Rectal smooth muscle tissue (tissue), 1 donor: ENCODE measurements around the gene BBIP1.
A peak's percentile ranks its signal among the peaks of the same experiment; 100 is the strongest.

Experiments
- H3K27ac ChIP-seq: one replicate; pipeline ENCODE4 v1.7.0; 2013; ENCODE audit warnings: low read depth, low read length, inconsistent platforms
- H3K27me3 ChIP-seq: one replicate; pipeline ENCODE4 v1.7.0; 2013; ENCODE audit warnings: low read length; ENCODE audit not compliant: control insufficient read depth, insufficient read depth
- H3K36me3 ChIP-seq: one replicate; pipeline ENCODE4 v1.7.0; 2013; ENCODE audit warnings: low read length; ENCODE audit not compliant: control insufficient read depth, insufficient read depth
- H3K4me1 ChIP-seq: one replicate; pipeline ENCODE4 v1.7.0; 2013; ENCODE audit warnings: low read length; ENCODE audit not compliant: control insufficient read depth, insufficient read depth
- H3K4me3 ChIP-seq: one replicate; pipeline ENCODE4 v1.7.0; 2013; ENCODE audit warnings: low read length
- H3K9ac ChIP-seq: one replicate; pipeline ENCODE4 v1.7.0; 2013; ENCODE audit warnings: low read length

The BBIP1 gene

DNA sequence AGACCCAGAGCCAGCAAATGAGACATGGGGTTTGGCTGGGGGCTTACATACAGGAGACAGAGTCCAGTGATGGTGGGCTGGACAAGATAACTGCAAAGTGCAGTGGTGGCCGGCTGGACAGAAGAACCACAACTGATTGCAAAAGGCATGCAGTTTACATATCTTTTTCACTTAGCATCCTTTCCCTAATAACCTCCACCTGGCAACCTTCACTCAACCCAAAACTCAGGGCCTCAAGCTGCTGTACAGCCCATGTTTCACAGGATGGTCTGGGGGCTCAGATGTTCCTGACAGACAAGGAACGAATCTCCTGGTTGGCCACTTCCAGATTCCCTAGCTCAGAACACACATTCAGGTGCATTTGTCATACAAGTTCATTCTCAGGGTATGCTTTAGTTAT, 55.0 kb downstream of the BBIP1 start:
- no peaks in the 10 kb centered on the region for H3K36me3 ChIP-seq
- H3K27me3 ChIP-seq, result no peaks in the 10 kb centered on the region
- H3K9ac ChIP-seq, result no peak overlapping the region
- peaks cover 12% of the 10 kb centered on the region for H3K4me1 ChIP-seq
- peak overlapping the region; percentile 66 for H3K27ac ChIP-seq
- no peak overlapping the region for H3K4me3 ChIP-seq

DNA sequence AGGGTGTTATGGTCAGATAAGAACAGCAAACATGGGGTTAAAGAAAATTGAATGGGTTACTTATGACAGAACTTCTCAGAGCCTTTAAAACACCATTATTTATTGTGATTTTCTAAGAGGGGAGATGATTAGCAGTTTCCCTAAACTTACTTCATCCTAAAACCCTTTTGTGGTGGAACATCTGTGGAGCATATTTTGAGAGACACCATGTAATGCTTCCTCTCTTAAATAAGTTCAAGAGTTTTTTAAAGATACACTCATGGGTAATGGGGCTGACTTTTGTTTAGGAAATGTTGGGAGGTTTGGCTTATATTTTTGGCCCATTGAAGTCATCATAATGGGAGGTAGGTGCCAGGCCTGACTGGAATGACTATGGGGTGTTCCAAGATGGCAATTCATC, 55.6 kb downstream of the BBIP1 start:
- Histone ChIP-seq H3K36me3 (no peaks in the 10 kb centered on the region), H3K27ac (no peak overlapping the region), H3K27me3 (no peaks in the 10 kb centered on the region), H3K4me3 (no peak overlapping the region), H3K4me1 (peaks cover 12% of the 10 kb centered on the region), H3K9ac (no peak overlapping the region)

DNA sequence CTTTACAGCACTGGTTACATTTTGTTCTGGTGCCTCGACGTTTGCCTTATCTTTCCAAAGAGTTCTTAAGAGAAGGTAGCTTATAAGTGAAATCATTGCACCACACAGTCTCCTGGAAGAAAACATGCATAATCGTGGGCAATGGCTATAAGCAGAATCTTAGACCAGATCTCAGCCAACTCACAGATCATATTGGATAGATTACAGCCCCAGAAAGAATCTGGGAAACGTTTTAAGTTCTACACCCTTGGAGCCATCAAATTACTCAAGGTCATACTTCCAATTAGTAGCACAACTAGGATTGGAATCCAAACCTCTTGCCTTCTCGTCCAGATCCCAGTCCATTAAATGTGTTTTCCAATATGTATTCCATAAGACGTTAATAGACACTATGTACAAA, 56.0 kb downstream of the BBIP1 start:
- peaks cover 12% of the 10 kb centered on the region for H3K4me1 ChIP-seq
- no peak overlapping the region for H3K4me3 ChIP-seq
- no peaks in the 10 kb centered on the region for H3K36me3 ChIP-seq
- no peak overlapping the region for H3K27ac ChIP-seq
- H3K27me3 ChIP-seq, result no peaks in the 10 kb centered on the region
- no peak overlapping the region for H3K9ac ChIP-seq

DNA sequence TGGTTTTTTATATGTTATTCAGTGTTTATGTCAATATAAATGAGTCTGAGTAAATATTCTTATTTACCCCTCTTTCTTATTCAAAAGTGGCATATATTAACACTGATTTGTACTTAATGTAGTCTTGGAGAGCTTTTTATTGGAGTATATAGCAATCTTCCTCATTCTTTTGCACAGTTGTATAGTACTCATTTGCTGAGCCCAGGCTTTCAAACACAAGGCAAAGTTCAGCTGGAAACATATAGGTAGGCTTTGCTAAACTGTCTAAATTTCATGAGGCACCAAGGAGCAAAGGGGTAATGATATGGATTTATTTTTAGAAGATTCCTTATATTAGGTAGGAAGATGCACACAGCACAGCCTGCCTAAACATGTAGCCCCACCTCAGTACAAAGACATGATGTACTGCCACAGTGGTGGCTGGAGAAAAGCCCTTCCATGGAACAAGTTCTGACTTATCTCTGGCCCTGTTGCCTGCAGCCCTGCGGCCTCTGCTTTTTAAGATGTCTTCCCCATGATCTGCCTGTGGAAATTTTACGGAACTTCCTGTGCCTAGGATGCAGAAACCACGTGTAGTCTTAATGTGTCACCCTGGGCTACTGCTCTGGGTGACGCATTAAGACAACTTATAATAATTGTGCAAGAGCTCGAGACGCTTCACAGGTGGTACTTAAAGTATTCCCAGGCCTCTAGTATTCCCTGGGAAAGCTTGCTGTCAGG, 56.9 kb downstream of the BBIP1 start:
- Histone ChIP-seq H3K9ac (no peak overlapping the region), H3K36me3 (no peaks in the 10 kb centered on the region), H3K27me3 (no peaks in the 10 kb centered on the region), H3K4me3 (no peak overlapping the region), H3K4me1 (peaks cover 12% of the 10 kb centered on the region), H3K27ac (no peak overlapping the region)

DNA sequence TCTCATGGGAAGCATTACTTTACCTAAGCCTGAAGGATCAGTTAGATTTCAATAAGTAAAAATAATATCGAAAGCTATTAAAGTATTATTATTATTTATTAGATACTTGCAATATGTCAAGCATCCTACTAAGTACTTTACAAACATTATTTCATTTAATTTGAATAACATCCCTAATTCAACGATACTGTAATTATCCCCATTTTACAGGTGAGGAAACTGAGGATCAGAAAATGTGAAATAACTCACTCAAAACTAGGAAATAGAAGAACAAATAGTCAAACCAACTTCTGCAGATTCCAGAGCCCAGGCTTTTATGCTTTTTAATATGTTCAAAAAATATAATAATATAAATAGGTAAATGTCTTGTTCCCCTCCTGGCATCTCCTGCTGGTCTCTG, 57.5 kb downstream of the BBIP1 start:
- Histone ChIP-seq H3K4me3 (no peak overlapping the region), H3K27me3 (no peaks in the 10 kb centered on the region), H3K27ac (no peak overlapping the region), H3K4me1 (peaks cover 12% of the 10 kb centered on the region), H3K36me3 (no peaks in the 10 kb centered on the region), H3K9ac (no peak overlapping the region)

DNA sequence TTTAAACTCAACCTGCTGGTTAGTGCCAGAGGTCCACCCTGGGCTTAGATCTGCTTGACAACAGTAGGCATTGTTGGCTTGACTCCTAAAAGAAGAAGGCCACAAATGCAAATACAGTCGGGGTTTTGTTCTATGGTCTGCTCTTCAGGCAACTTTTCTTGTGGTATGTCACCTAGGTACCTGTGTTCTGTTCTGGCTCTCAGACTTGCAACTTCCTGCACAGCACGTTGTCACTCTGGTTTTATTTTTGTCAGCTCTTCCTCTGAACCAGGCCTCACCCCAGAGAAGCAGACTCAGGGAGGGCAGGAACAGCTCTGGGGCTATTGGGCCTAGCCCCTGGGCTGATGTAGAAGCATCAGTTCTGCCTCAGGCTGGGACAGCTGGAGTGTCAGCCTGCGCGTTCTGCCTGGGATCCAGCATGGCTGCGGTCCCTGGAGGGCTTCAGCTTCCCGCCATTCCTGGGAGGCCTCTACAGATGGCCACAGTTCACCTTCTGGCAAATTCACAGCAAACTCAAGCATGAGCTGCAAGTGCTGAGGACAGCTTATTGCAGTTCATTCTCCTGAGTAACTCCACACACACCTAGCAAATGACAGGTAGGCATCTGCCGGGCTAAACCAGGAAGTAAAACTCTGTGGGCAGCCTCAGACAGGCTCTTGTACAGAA, 58.3 kb downstream of the BBIP1 start:
- Histone ChIP-seq H3K36me3 (no peaks in the 10 kb centered on the region), H3K4me3 (peak overlapping the region; percentile 23), H3K4me1 (peaks cover 12% of the 10 kb centered on the region), H3K9ac (no peak overlapping the region), H3K27me3 (no peaks in the 10 kb centered on the region), H3K27ac (no peak overlapping the region)

DNA sequence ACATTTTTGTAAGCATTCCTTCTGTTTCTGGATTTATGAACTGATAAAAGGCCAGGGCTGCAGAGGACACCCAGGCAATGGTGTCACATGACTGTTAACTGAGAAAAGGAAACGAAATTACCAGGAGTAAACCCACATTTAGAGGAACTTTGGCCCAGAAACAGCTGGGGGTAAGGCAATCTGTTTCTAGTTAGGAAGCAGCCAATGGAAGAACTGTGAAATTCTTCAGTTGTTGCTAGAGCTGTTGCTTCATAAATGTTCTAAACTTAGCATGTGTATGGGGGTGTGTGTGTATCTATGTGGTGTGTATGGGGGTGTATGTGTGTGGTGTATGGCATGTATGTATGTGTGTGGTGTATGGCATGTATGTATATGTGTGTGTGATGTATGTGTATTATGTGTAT, 59.0 kb downstream of the BBIP1 start:
- H3K36me3 ChIP-seq, result no peaks in the 10 kb centered on the region
- H3K4me3 ChIP-seq, result no peak overlapping the region
- H3K27me3 ChIP-seq, result no peaks in the 10 kb centered on the region
- H3K27ac ChIP-seq, result no peak overlapping the region
- H3K4me1 ChIP-seq, result peaks cover 6% of the 10 kb centered on the region
- no peak overlapping the region for H3K9ac ChIP-seq

DNA sequence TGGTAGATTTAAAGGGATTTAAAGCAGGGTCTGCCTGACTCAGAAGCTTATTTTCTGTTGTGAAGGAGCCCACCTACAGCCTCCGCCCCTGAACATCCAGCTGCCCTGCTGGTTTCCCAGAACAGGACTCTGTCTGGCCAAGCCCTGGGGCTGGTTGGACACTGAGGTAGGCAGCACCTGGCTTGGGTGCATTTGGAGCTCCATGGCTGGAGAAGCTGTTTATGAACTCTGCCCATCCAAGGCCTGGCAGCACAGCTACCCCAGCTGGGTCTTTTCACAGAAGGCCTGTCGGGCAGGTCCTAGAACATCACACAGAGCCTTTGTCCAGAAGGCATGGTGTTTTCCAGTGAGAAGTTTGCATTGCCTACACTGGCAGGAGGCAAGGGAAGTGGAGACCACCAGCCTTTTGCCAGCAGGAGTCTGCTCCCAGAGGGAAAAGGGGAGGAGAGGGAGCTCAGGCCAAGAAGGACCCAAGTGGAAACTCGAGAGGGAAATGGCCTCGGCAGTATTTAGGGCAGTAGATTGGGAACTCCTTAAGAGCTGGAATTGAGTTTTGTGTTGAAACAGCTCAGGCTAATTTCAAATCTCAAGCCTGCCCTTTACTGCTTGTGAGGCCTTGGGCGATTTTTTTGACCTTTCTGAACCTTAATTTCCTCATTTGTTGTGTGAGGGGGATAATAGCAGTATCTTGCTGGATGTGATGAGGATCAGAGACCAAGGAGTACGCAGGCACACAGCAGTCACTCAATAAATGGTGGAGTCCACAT, 59.6 kb downstream of the BBIP1 start:
- Histone ChIP-seq H3K4me1 (no peaks in the 10 kb centered on the region), H3K9ac (no peak overlapping the region), H3K36me3 (no peaks in the 10 kb centered on the region), H3K27ac (no peak overlapping the region), H3K27me3 (no peaks in the 10 kb centered on the region), H3K4me3 (no peak overlapping the region)

DNA sequence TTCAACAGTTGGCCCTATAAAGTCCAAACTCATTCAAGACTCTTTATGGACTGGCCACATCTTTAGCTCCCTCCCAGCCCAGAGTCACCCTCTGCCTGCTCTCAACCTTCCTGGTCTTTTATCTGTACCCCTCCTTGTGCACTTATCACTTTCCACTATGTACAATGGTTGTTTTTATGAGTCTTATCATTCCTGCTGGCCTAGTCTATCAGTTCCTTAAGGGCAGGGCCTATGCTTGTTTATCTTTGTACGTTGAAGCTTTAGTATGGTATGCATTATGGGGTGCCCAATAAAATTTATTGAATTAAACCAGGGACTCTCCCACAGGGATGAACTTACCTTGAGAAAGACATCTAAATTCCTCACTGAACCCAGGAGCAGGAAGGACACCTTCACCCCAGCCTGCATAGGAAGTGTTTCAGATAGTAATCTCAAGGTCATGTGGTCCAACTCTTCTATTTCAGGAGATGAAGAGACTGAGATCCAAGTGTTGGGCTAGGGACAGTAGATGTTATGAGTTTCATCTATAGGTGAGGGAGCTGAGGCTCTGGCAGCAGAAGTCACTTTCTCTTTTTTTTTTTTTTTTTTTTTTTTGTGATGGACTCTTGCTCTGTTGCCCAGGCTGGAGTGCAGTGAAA, 60.6 kb downstream of the BBIP1 start:
- Histone ChIP-seq H3K4me3 (no peak overlapping the region), H3K36me3 (no peaks in the 10 kb centered on the region), H3K4me1 (no peaks in the 10 kb centered on the region), H3K9ac (no peak overlapping the region), H3K27ac (no peak overlapping the region), H3K27me3 (no peaks in the 10 kb centered on the region)

DNA sequence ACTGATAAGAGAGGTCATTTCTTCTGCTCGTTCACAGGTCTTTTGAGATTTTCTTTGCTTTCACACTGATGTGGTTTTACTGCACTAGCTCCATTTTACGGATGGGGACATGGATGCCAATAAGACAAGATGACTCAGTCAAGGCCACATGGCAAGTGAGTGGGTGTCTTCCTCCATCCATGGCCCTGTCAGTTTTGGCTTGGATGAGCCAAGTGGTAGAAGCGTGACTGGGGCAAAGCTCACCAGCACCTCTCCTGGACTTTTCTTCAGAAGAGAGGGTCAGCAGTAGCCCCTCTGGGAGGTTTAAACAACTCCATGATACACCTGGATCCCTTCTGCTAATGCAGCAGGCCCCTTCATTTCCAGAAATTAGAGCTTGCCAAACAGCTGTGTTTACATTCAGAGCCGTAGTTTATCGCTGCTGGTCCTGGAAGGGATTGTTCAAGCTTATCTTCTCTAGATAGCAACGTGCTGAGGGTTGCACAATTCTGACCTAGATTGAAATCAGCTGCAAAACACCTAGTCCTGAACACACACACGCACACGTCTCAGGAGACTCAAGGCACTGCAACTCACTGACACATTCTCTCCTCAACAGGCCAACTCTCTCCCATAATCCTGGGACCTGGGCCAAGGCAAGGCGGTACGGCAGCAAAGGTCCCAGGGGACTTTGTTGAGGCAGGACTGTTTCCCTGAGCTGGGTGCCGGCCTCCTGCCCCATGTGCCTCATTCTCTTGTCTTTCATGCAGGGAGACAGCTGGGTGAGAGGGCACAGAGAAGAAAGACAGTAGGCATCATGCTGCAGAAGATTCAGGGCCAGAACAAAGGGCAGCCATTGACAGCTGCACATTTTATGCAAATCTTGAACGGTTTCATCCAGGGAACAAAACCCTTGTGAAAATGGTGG, 61.5 kb downstream of the BBIP1 start:
- H3K9ac ChIP-seq, result no peak overlapping the region
- peak overlapping the region; percentile 34 for H3K4me3 ChIP-seq
- peak overlapping the region; percentile 4 for H3K27ac ChIP-seq
- no peaks in the 10 kb centered on the region for H3K36me3 ChIP-seq
- no peaks in the 10 kb centered on the region for H3K4me1 ChIP-seq
- no peaks in the 10 kb centered on the region for H3K27me3 ChIP-seq

DNA sequence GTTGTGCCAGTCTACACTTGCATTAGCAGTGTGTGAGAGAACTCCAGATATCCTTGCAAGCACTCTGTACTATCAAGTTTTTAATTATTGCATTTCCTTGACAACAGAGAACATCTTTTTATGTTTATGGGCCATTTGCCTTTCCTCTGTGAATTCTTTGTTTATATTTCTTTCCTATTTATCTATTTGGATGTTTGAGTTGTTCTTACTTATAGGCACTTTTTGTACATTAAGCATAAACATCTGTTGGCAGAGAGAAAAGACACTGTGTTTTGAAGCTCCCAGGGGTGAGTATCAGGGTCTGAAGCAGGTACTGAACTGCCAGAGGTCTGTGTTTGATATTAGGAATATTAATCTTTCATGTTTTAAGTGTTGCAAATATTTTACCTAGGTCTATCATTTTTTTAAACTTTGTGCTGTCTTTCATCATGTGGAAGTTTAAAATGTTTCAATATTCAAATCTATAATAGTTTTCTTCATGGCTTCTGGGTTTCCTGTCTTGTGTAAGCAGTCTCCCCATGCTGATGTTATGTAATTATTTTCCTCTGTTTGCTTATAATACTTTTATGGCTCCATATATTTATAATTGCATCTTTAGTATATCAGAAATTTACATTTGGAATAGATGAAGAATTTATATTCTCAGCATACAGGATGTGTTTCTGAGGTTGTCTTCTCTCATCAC, 64.9 kb downstream of the BBIP1 start:
- Histone ChIP-seq H3K4me1 (no peaks in the 10 kb centered on the region), H3K36me3 (no peaks in the 10 kb centered on the region), H3K9ac (no peak overlapping the region), H3K4me3 (no peak overlapping the region), H3K27ac (no peak overlapping the region), H3K27me3 (no peaks in the 10 kb centered on the region)
